Endothelial cell of umbilical vein (primary cell): ENCODE data around the gene MAP3K14. TPM values are rescaled to one million over a fixed set of nuclear protein-coding genes. Genes with fewer than 3 reads are reported as not detected.
A peak's percentile ranks its signal among the peaks of the same experiment; 100 is the strongest.

ENCODE experiments used
- BruUV-seq: library from RNA; stranded (reverse); fragments of 400-500 nt; replicated peaks from 2 replicates; lab custom pipeline; 2021; lab: Mats Ljungman, UMichigan
- CTCF ChIA-PET: fragments of 300-600, 350-600 bp; sonication (Branson Sonifier 250); formaldehyde crosslinking; loops from one replicate; lab custom pipeline; 2021; ENCODE audit warnings: antibody characterized with exemption, inconsistent platforms; lab: Charles Lee
- POLR2A ChIA-PET: fragments of 300-600, 350-600 bp; sonication (Branson Sonifier 250); formaldehyde crosslinking; loops from one replicate; lab custom pipeline; 2021; ENCODE audit warnings: antibody characterized with exemption, inconsistent platforms; lab: Charles Lee
- DNase-seq: peaks from one replicate; pipeline ENCODE4 v3.0.0-alpha.2; 2011; ENCODE audit warnings: low read depth, low spot score
- FAIRE-seq: peaks from 2 replicates; lab custom pipeline; 2011; peaks lifted over from hg19 to GRCh38; lab: Jason Lieb, UNC
- H2AFZ ChIP-seq: 2 replicates; pipeline ENCODE4 v1.6.0; 2012; ENCODE audit warnings: low read depth, low read length, control low read depth, inconsistent platforms
- H3K27ac ChIP-seq: 2 replicates; pipeline ENCODE4 v1.5.1; 2011; ENCODE audit warnings: low read depth, mild to moderate bottlenecking, control low read depth, low read length, moderate library complexity; ENCODE audit not compliant: insufficient read depth
- H3K27me3 ChIP-seq, 2 experiments: 2 replicates each; pipeline versions ENCODE4 v1.6.0 to v1.6.1; 2011; ENCODE audit warnings: low read length in 2 of 2, mixed read lengths in 1 of 2; ENCODE audit not compliant: control insufficient read depth in 2 of 2, insufficient read depth in 2 of 2
- H3K36me3 ChIP-seq, 2 experiments: 2 replicates in 1 of 2; 3 replicates in 1 of 2; pipeline ENCODE4 v1.5.1; 2011; ENCODE audit warnings: low read length in 2 of 2, mild to moderate bottlenecking in 1 of 2, moderate library complexity in 1 of 2; ENCODE audit not compliant: control insufficient read depth in 2 of 2, insufficient read depth in 2 of 2; ENCODE audit errors: extremely low read depth in 1 of 2
- H3K4me1 ChIP-seq: 3 replicates; pipeline ENCODE4 v1.5.1; 2011; ENCODE audit warnings: mild to moderate bottlenecking, low read length; ENCODE audit not compliant: control insufficient read depth, insufficient read depth; ENCODE audit errors: extremely low read depth
- H3K4me2 ChIP-seq: 2 replicates; pipeline ENCODE4 v1.6.1; 2011; ENCODE audit warnings: low read length, control low read depth, mixed read lengths; ENCODE audit not compliant: insufficient read depth
- H3K4me3 ChIP-seq, 3 experiments: fragments of 200-600 bp in 1 of 3; sonication (generic), shearing (Covaris generic) in 1 of 3; replicated peaks in 1 of 3; 2 replicates each; pipeline ENCODE4 v1.5.1; 2011 to 2016; ENCODE audit warnings: control low read depth in 3 of 3, low read length in 3 of 3, mild to moderate bottlenecking in 2 of 3, inconsistent platforms in 1 of 3, low read depth in 1 of 3, moderate library complexity in 1 of 3; ENCODE audit not compliant: insufficient read depth in 1 of 3
- H3K79me2 ChIP-seq: 2 replicates; pipeline ENCODE4 v1.6.0; 2012; ENCODE audit warnings: low read length, inconsistent platforms; ENCODE audit not compliant: control insufficient read depth, insufficient read depth
- H3K9ac ChIP-seq: replicated peaks from 2 replicates; pipeline ENCODE3; 2011; ENCODE audit warnings: low read length, control low read depth; ENCODE audit not compliant: insufficient read depth; ENCODE audit errors: extremely low read depth
- H3K9me1 ChIP-seq: replicated peaks from 3 replicates; pipeline ENCODE4 v1.6.0; 2011; ENCODE audit warnings: mild to moderate bottlenecking, low read length; ENCODE audit not compliant: control insufficient read depth, insufficient read depth; ENCODE audit errors: extremely low read depth
- H3K9me3 ChIP-seq: replicated peaks from 2 replicates; pipeline ENCODE4 v1.5.1; 2012; ENCODE audit warnings: low read length, inconsistent platforms; ENCODE audit not compliant: control insufficient read depth, insufficient read depth
- H4K20me1 ChIP-seq: replicated peaks from 2 replicates; pipeline ENCODE3; 2011; ENCODE audit warnings: mild to moderate bottlenecking, low read length; ENCODE audit not compliant: control insufficient read depth, insufficient read depth; ENCODE audit errors: extremely low read depth
- EZH2 ChIP-seq: IDR thresholded peaks from 2 replicates; pipeline ENCODE4 v1.6.1; 2012; ENCODE audit warnings: borderline replicate concordance, low read depth, mild to moderate bottlenecking, moderate library complexity, low read length, inconsistent platforms; ENCODE audit not compliant: severe bottlenecking
- FOS ChIP-seq: IDR thresholded peaks from 2 replicates; pipeline ENCODE4 v1.6.1; 2011; ENCODE audit warnings: mild to moderate bottlenecking, low read length, moderate library complexity, borderline replicate concordance; ENCODE audit not compliant: insufficient read depth
- GATA2 ChIP-seq: IDR thresholded peaks from 2 replicates; pipeline ENCODE4 v1.7.0; 2011; ENCODE audit warnings: low read depth, mild to moderate bottlenecking, moderate library complexity, mixed read lengths, low read length; ENCODE audit not compliant: insufficient read length, insufficient read depth
- JUN ChIP-seq: IDR thresholded peaks from 2 replicates; pipeline ENCODE4 v1.6.1; 2011; ENCODE audit warnings: borderline replicate concordance, low read depth; ENCODE audit not compliant: insufficient read length, insufficient read depth
- MAX ChIP-seq: IDR thresholded peaks from 2 replicates; pipeline ENCODE4 v1.6.1; 2011; ENCODE audit not compliant: insufficient read depth, insufficient read length
- MYC ChIP-seq: IDR thresholded peaks from one replicate; pipeline ENCODE4 v1.6.1; 2011; ENCODE audit warnings: mild to moderate bottlenecking, low read depth, low read length
- POLR2A ChIP-seq: IDR thresholded peaks from 2 replicates; pipeline ENCODE4 v1.6.1; 2012; ENCODE audit warnings: low read depth, mild to moderate bottlenecking, control low read depth, low read length
- POLR2AphosphoS5 ChIP-seq: IDR thresholded peaks from 2 replicates; pipeline ENCODE4 v1.6.1; 2012; ENCODE audit warnings: low read depth, mild to moderate bottlenecking, control low read depth, low read length, moderate library complexity; ENCODE audit not compliant: insufficient read depth
- dilution Hi-C: fragments of 300-500 bp; cut with MboI; formaldehyde crosslinking; loops from one replicate; pipeline ENCODE4 v1.15.0; 2019; ENCODE audit warnings: low sequenced_read_pairs; ENCODE audit not compliant: extremely low pct_ligation_motif_present
- intact Hi-C: fragments of 100-400 bp; cut with micrococcal nuclease; formaldehyde crosslinking; loops from one replicate; pipeline ENCODE4 v1.10.0; 2022
- polyA plus RNA-seq, 4 experiments: library from polyadenylated mRNA; depleted of rRNA in 3 of 4; stranded (reverse) in 3 of 4; unstranded in 1 of 4; fragments of >200 nt; gene quantifications; 2 replicates each; pipeline versions ENCODE4 v1.2.1 to v1.2.3, GENCODE V29; 2011 to 2012; ENCODE audit warnings: missing spikeins in 1 of 4
- total RNA-seq: library from RNA; stranded (reverse); gene quantifications from 2 replicates; pipeline ENCODE4 v1.2.3, GENCODE V29; 2021
- TF ChIP-seq, protein P1 (sequence below), 2 donors: IDR thresholded peaks; 1 replicate in 1 of 2; 2 replicates in 1 of 2; pipeline ENCODE4 v1.5.1; 2011; ENCODE audit warnings: low read length in 2 of 2, mild to moderate bottlenecking in 2 of 2, moderate library complexity in 2 of 2, control low read depth in 1 of 2, inconsistent platforms in 1 of 2, low read depth in 1 of 2; ENCODE audit not compliant: insufficient read depth in 1 of 2; ENCODE audit errors: extremely low read depth in 1 of 2

The MAP3K14 gene
- total and polyA plus RNA-seq, 2 donors (not counting 3 experiments of a cell fraction or from before 2014, with no cell fraction given): 5.4 to 9.8 TPM

DNA sequence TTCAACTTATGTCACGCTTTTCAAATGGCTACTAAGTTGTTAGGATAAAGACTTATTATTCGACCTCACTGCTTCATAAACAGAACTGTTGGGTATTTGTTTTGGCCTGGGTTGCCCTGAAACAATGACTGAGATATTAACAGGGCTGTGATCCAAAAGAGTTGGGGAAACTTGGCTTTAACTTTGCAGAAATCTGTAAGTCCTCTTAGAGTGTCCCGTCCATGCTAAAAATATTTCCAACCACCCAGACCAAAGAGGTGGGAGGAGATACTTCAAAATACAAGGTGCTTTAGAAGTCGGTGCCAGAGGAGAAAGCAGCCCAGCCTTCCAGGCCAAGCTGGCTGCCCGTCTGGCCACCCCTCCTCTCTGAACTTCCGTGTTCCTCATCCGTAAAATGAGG lies 38.8 kb downstream of the MAP3K14 start:
- Histone ChIP-seq H3K36me3 (peaks cover 5 to 8% of the 10 kb centered on the region in 2 experiments), H3K4me2 (peak overlapping the region; percentile 37), H3K4me1 (peaks cover 27% of the 10 kb centered on the region), H3K79me2 (no peaks in the 10 kb centered on the region), H4K20me1 (no peaks in the 10 kb centered on the region), H2AFZ (no peak overlapping the region), H3K9me1 (no peaks in the 10 kb centered on the region), H3K9ac (no peak overlapping the region), H3K4me3 (no peak overlapping the region), H3K27ac (peak overlapping the region; percentile 40), H3K27me3 (no peaks in the 10 kb centered on the region), H3K9me3 (no peaks in the 10 kb centered on the region)
- POLR2A ChIA-PET: interaction anchor here (1.1 to 2.5 kb wide), 3 partner anchors 34 to 107 kb away, joined by 3 to 13 read pairs (median 5); partner anchors contain the start of gene MAP3K14
- dilution Hi-C loops: no loop called here
- DNase-seq: peak; percentile 89
- TF ChIP-seq POLR2A (no peak), MAX (no peak), GATA2 (no peak), EZH2 (no peak), FOS (no peak)
- FAIRE-seq: peak; percentile 33
- intact Hi-C loops: loop anchor here (1.0 to 2.0 kb wide), 2 partner anchors 39 to 107 kb away; partner anchors contain the start of gene MAP3K14
- BruUV-seq: no TSS peak
- CTCF ChIA-PET: interaction anchor here (0.6 to 6.6 kb wide), 31 partner anchors 9 to 714 kb away, joined by 3 to 283 read pairs (median 10); partner anchors contain the start of gene MAP3K14

DNA sequence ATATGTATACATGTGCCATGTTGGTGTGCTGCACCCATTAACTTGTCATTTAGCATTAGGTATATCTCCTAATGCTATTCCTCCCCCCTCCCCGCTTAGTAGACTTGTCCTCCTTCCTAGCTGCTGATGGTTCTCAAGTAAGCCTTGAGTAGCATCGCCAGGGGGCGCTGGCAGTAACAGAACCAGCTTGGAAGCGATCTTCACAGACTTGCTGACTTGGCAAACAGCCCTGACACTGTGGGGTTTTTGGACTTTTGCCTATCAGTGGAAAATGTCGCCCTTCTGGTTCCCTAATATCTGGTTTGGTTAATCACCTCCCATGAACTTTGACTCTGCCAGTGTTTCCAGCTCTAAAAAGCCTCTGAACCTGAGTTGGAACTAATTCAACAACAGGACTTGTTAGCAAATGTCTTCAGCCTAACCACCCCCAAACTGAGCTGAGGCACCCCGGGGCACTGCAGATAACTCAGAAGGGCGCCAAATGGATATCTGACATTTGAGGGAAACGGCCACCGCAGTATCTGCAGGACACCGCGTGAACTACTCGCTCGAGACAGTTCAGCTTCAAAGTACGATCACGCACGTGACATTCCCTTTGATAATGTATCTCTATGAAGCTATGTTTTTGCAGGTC lies 39.5 kb downstream of the MAP3K14 start:
- H3K79me2 ChIP-seq: no peaks in the 10 kb centered on the region
- H2AFZ ChIP-seq: no peak overlapping the region
- H3K4me1 ChIP-seq: peaks cover 27% of the 10 kb centered on the region
- BruUV-seq: no TSS peak
- TF ChIP-seq POLR2AphosphoS5: peak; percentile 14
- no peak for TF ChIP-seq POLR2A
- TF ChIP-seq EZH2: no peak
- TF ChIP-seq, protein P1, sequence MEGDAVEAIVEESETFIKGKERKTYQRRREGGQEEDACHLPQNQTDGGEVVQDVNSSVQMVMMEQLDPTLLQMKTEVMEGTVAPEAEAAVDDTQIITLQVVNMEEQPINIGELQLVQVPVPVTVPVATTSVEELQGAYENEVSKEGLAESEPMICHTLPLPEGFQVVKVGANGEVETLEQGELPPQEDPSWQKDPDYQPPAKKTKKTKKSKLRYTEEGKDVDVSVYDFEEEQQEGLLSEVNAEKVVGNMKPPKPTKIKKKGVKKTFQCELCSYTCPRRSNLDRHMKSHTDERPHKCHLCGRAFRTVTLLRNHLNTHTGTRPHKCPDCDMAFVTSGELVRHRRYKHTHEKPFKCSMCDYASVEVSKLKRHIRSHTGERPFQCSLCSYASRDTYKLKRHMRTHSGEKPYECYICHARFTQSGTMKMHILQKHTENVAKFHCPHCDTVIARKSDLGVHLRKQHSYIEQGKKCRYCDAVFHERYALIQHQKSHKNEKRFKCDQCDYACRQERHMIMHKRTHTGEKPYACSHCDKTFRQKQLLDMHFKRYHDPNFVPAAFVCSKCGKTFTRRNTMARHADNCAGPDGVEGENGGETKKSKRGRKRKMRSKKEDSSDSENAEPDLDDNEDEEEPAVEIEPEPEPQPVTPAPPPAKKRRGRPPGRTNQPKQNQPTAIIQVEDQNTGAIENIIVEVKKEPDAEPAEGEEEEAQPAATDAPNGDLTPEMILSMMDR (IDR thresholded peaks at IDR 0.05; ENCODE audit: extremely low read depth in 1 of 2, insufficient read depth in 1 of 2, low read depth in 1 of 2, low read length in 2 of 2): peak; percentile 72 to 82
- TF ChIP-seq MYC: no peak
- no peak for TF ChIP-seq JUN
- TF ChIP-seq FOS: no peak
- peak; percentile 30 for TF ChIP-seq GATA2
- TF ChIP-seq MAX: no peak
- peak overlapping the region; percentile 40 for H3K27ac ChIP-seq
- dilution Hi-C loops: no loop called here
- peak; percentile 98 for FAIRE-seq
- no peaks in the 10 kb centered on the region for H3K9me1 ChIP-seq
- ChIA-PET CTCF (interaction anchor here (0.6 to 6.6 kb wide), 37 partner anchors 10 to 1442 kb away, joined by 3 to 283 read pairs (median 7); partner anchors contain the start of gene MAP3K14), POLR2A (interaction anchor here (0.6 to 2.5 kb wide), 4 partner anchors 39 to 108 kb away, joined by 3 to 13 read pairs (median 5); partner anchors contain the start of gene MAP3K14)
- no peaks in the 10 kb centered on the region for H3K27me3 ChIP-seq
- H3K9ac ChIP-seq: no peak overlapping the region
- H4K20me1 ChIP-seq: no peaks in the 10 kb centered on the region
- H3K36me3 ChIP-seq: peaks cover 2 to 4% of the 10 kb centered on the region in 2 experiments
- H3K4me2 ChIP-seq: peak overlapping the region; percentile 37
- intact Hi-C loops: no loop called here
- no peaks in the 10 kb centered on the region for H3K9me3 ChIP-seq
- H3K4me3 ChIP-seq: no peak overlapping the region
- peak; percentile 93 for DNase-seq
